ENCODE results near the gene PREB.
A peak's percentile ranks its signal among the peaks of the same experiment; 100 is the strongest.

The PREB gene

GRCh38 chr2:27091746-27092695 is 42.4 kb downstream of the PREB start:
- no peak overlapping the region for H3K4me2 ChIP-seq (ENCODE audit: low read depth, low read length, poor library complexity, severe bottlenecking)
- TF ChIP-seq EZH2phosphoT487 (IDR thresholded peaks at IDR 0.05; ENCODE audit: borderline replicate concordance) (no peak), CTCF (conservative IDR thresholded peaks at IDR 0.05; ENCODE audit: low read length) (no peak)

GRCh38 chr2:27089111-27089954 is 45.1 kb downstream of the PREB start:
- Histone ChIP-seq H2AFZ (ENCODE audit: low read length) (no peak overlapping the region), H4K20me1 (ENCODE audit: insufficient read depth, low read length, poor library complexity, severe bottlenecking) (no peaks in the 10 kb centered on the region), H3K36me3 (ENCODE audit: insufficient read depth, low read length) (no peaks in the 10 kb centered on the region), H3K79me2 (ENCODE audit: insufficient read depth, low read length) (peaks cover 4% of the 10 kb centered on the region; the same call in 1 of the 2 replicates), H3K9me3 (ENCODE audit: insufficient read depth, low read depth, low read length) (no peaks in the 10 kb centered on the region), H3K4me3 (ENCODE audit: low read length, poor library complexity, severe bottlenecking) (no peak overlapping the region), H3K27me3 (ENCODE audit: insufficient read depth, low read length, poor library complexity, severe bottlenecking) (no peaks in the 10 kb centered on the region), H3K9me2 (replicated peaks; ENCODE audit: low read depth, low read length) (no peaks in the 10 kb centered on the region), H3K4me1 (ENCODE audit: insufficient read depth, low read length, poor library complexity, severe bottlenecking) (peaks cover 30% of the 10 kb centered on the region), H3F3A (ENCODE audit: low read depth) (no peaks in the 10 kb centered on the region), H3K9ac (ENCODE audit: low read depth, low read length, poor library complexity, severe bottlenecking) (no peak overlapping the region), H3K4me2 (ENCODE audit: low read depth, low read length, poor library complexity, severe bottlenecking) (peak overlapping the region; percentile 3)
- TF ChIP-seq CTCF (conservative IDR thresholded peaks at IDR 0.05; ENCODE audit: low read length): no peak
- no peak for TF ChIP-seq EZH2phosphoT487 (IDR thresholded peaks at IDR 0.05; ENCODE audit: borderline replicate concordance)

More at GRCh38 chr2:27091746-27092695, 42.4 kb downstream of the PREB start:
- Histone ChIP-seq H3K4me3 (ENCODE audit: low read length, poor library complexity, severe bottlenecking) (no peak overlapping the region), H3K9ac (ENCODE audit: low read depth, low read length, poor library complexity, severe bottlenecking) (no peak overlapping the region), H3K4me1 (ENCODE audit: insufficient read depth, low read length, poor library complexity, severe bottlenecking) (peaks cover 12% of the 10 kb centered on the region), H4K20me1 (ENCODE audit: insufficient read depth, low read length, poor library complexity, severe bottlenecking) (no peaks in the 10 kb centered on the region), H2AFZ (ENCODE audit: low read length) (no peak overlapping the region), H3F3A (ENCODE audit: low read depth) (no peaks in the 10 kb centered on the region), H3K9me3 (ENCODE audit: insufficient read depth, low read depth, low read length) (no peaks in the 10 kb centered on the region), H3K36me3 (ENCODE audit: insufficient read depth, low read length) (no peaks in the 10 kb centered on the region), H3K27me3 (ENCODE audit: insufficient read depth, low read length, poor library complexity, severe bottlenecking) (no peaks in the 10 kb centered on the region), H3K9me2 (replicated peaks; ENCODE audit: low read depth, low read length) (no peaks in the 10 kb centered on the region), H3K79me2 (ENCODE audit: insufficient read depth, low read length) (no peaks in the 10 kb centered on the region)

GRCh38 chr2:27088634-27089033 is 45.8 kb downstream of the PREB start:
- peak overlapping the region; percentile 92 for H3K4me2 ChIP-seq (ENCODE audit: low read depth, low read length, poor library complexity, severe bottlenecking)
- H3K9me3 ChIP-seq (ENCODE audit: insufficient read depth, low read depth, low read length): no peaks in the 10 kb centered on the region
- H3K9me2 ChIP-seq (replicated peaks; ENCODE audit: low read depth, low read length): no peaks in the 10 kb centered on the region
- H3K9ac ChIP-seq (ENCODE audit: low read depth, low read length, poor library complexity, severe bottlenecking): no peak overlapping the region
- TF ChIP-seq EZH2phosphoT487 (IDR thresholded peaks at IDR 0.05; ENCODE audit: borderline replicate concordance) (no peak), CTCF (conservative IDR thresholded peaks at IDR 0.05; ENCODE audit: low read length) (no peak)
- no peak overlapping the region for H3K4me3 ChIP-seq (ENCODE audit: low read length, poor library complexity, severe bottlenecking)
- H2AFZ ChIP-seq (ENCODE audit: low read length): no peak overlapping the region
- H3K79me2 ChIP-seq (ENCODE audit: insufficient read depth, low read length): peaks cover 8% of the 10 kb centered on the region; the same call in 1 of the 2 replicates
- H3K4me1 ChIP-seq (ENCODE audit: insufficient read depth, low read length, poor library complexity, severe bottlenecking): peaks cover 35% of the 10 kb centered on the region
- no peaks in the 10 kb centered on the region for H3K36me3 ChIP-seq (ENCODE audit: insufficient read depth, low read length)
- H4K20me1 ChIP-seq (ENCODE audit: insufficient read depth, low read length, poor library complexity, severe bottlenecking): no peaks in the 10 kb centered on the region
- no peaks in the 10 kb centered on the region for H3K27me3 ChIP-seq (ENCODE audit: insufficient read depth, low read length, poor library complexity, severe bottlenecking)
- H3F3A ChIP-seq (ENCODE audit: low read depth): no peaks in the 10 kb centered on the region
